Mucosa of stomach (tissue), 1 donor: ENCODE data around the gene EXOC3.

Experiments used
- H3K27me3 ChIP-seq: one replicate; pipeline ENCODE4 v1.7.0; 2013; ENCODE audit warnings: mild to moderate bottlenecking, low read length; ENCODE audit not compliant: control insufficient read depth, insufficient read depth
- H3K36me3 ChIP-seq: one replicate; pipeline ENCODE4 v1.7.0; 2013; ENCODE audit warnings: low read length; ENCODE audit not compliant: control insufficient read depth, insufficient read depth
- H3K4me1 ChIP-seq: one replicate; pipeline ENCODE4 v1.7.0; 2013; ENCODE audit warnings: mild to moderate bottlenecking, low read length; ENCODE audit not compliant: control insufficient read depth, insufficient read depth
- H3K4me3 ChIP-seq: one replicate; pipeline ENCODE4 v1.7.0; 2013; ENCODE audit warnings: low read length
- H3K9ac ChIP-seq: one replicate; pipeline ENCODE4 v1.7.0; 2013; ENCODE audit warnings: mild to moderate bottlenecking, low read length, moderate library complexity
- H3K9me3 ChIP-seq: one replicate; pipeline ENCODE4 v1.7.0; 2013; ENCODE audit warnings: mild to moderate bottlenecking, low read length, moderate library complexity; ENCODE audit not compliant: control insufficient read depth
- donor health status: Pancreatic carcinoma.

The EXOC3 gene

DNA sequence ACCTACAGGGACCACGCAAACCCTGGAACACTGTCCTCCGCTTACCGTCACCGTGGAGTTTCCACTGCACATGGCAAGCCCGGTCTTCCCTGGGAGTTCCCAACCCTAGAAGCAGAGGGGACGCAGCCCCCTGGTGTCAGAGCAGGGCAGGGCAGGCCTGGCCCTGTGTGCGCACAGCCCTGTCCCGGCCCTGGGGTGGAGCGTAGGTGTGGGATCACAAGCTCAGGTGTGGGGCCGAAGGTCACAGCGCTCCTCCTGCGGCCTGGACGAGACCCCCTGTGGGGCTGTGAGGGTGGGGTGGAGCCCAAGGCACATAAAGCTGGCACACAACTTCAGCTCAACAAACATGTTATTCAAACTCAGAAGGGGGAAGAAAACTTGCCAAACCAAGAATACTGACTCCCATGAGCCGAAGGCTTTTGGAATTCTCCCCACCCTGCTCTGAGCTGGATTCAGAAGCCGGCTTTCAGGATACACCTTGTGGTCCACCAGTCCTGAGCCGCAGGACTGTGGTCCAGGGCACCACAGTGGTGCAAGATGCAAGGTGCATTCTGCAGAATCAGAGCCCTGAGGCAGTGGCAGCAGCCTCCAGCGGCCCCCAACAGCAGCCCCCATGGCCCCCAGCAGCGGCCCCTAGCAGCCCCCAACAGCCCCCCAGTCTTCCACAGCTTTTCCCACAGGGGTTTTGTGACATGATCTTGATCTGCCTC, 11.8 kb upstream of the EXOC3 start:
- Histone ChIP-seq H3K27me3 (no peaks in the 10 kb centered on the region), H3K4me3 (no peak overlapping the region), H3K9ac (no peak overlapping the region), H3K36me3 (no peaks in the 10 kb centered on the region), H3K4me1 (peaks cover 12% of the 10 kb centered on the region), H3K9me3 (no peaks in the 10 kb centered on the region)

DNA sequence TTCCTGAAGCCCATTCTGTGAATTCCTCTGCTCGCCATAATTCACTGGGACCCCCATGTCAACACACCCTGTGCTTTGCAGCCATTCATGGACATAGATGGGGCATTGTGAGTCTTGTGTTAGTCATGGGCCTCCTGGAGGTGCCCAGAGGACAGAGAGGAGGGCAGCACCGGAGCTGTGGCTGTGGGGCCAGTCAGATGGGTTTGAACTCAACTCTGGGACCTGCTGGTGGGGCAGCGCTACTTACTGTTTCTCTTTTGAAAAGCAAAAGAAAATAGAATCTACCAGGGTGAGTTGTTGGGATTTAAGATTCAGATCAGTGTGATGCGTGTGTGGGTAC, 11.3 kb upstream of the EXOC3 start:
- no peak overlapping the region for H3K9ac ChIP-seq
- no peaks in the 10 kb centered on the region for H3K27me3 ChIP-seq
- H3K36me3 ChIP-seq: no peaks in the 10 kb centered on the region
- H3K4me3 ChIP-seq: no peak overlapping the region
- H3K9me3 ChIP-seq: no peaks in the 10 kb centered on the region
- H3K4me1 ChIP-seq: peaks cover 12% of the 10 kb centered on the region

DNA sequence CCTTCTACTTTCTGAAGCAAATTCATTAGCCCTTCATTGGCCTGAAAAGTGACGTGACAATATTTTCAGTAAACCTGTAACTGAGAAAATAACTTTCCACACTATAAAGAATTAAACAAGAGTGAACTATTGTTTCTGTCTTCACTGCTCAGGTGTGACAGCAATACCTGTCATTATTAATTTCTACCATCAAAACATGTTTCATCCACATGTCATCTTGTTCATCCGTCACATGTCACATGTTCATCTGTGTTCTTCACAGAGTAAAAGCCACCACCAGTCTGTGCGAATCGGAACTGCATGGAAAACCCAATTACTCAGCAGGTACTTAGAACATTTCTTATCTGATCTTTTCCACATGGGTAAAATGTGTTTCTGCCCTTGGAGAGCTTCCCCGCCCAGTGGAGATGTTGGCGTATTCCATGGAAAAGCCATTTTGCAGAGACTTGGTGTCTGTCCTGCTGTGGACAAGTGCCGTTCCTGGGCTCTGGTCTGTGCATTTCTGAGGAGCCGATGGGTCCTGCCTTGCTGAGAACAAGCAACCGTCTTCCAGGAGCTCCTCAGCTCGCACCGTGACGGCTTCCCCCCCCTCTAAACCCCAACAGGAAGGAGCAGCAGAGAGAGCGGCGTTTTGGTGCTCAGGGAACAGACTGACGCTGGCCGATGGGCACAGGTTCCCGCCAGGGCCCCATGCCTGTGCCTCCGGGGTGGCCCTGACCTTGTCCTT, 10.6 kb upstream of the EXOC3 start:
- Histone ChIP-seq H3K4me3 (no peak overlapping the region), H3K9me3 (no peaks in the 10 kb centered on the region), H3K36me3 (no peaks in the 10 kb centered on the region), H3K9ac (no peak overlapping the region), H3K4me1 (peaks cover 12% of the 10 kb centered on the region), H3K27me3 (no peaks in the 10 kb centered on the region)

DNA sequence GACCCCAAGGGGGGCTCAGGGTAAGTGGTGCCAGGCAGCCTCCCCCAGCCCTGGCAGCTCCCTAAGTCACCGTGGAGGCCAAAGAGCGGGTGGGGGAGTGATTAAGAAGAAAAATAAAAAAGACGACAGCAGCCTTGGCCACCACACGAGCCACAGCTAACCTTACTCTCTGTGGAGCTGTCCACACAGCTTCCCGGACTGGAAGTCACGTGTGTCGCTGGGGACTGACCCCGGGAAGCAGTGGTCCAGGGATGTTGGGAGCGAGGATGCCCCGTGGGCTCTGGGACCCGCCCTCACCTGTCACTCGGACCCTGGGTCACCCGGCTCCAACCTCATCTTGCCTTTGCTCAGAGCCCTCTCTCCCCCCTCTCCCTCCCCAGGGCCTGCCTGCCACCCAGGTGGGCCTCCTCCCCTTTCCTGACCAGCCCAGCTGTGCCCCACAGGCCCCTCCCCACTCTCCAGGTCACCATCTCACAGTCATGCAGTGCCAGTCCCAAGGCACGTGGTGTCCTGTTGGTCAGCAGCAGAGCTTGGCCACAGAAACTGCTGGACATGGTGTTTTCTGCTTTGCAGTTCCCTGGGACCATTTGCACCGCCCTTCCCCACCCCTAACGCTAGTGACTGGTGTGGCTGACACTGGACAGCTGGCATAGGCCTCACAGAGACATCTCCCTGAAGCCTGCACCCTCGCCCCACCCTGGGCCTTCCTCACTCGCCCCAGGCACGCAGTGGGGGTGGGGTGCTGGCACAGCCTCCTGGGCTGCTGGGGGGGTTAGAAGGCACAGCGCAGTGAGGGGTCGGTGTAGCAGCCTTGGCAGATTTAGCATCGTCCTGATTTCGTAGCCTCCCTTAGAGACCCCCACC, 9.8 kb upstream of the EXOC3 start:
- H3K9me3 ChIP-seq: no peaks in the 10 kb centered on the region
- no peaks in the 10 kb centered on the region for H3K27me3 ChIP-seq
- no peak overlapping the region for H3K4me3 ChIP-seq
- H3K9ac ChIP-seq: no peak overlapping the region
- H3K36me3 ChIP-seq: no peaks in the 10 kb centered on the region
- peaks cover 12% of the 10 kb centered on the region for H3K4me1 ChIP-seq

DNA sequence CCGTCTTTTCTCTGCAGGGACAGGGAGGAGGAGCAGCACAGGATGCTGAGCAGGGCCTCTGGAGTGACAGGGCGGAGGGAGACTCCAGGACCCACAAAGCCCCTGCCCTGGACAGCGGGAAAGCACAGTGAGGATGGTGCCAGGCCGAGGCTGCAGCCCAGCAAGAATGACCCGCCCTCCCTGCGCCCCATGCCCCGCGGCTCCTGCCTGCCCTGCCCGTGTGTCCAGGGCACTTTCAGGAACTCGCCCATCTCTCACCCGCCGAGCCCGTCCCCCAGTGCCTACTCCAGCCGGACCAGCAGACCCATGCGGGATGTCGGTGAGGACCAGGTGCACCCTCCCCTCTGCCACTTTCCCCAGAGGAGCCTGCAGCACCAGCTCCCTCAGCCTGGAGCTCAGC, 9.1 kb upstream of the EXOC3 start:
- H3K4me1 ChIP-seq: peaks cover 12% of the 10 kb centered on the region
- no peaks in the 10 kb centered on the region for H3K27me3 ChIP-seq
- no peaks in the 10 kb centered on the region for H3K36me3 ChIP-seq
- no peaks in the 10 kb centered on the region for H3K9me3 ChIP-seq
- no peak overlapping the region for H3K4me3 ChIP-seq
- no peak overlapping the region for H3K9ac ChIP-seq

DNA sequence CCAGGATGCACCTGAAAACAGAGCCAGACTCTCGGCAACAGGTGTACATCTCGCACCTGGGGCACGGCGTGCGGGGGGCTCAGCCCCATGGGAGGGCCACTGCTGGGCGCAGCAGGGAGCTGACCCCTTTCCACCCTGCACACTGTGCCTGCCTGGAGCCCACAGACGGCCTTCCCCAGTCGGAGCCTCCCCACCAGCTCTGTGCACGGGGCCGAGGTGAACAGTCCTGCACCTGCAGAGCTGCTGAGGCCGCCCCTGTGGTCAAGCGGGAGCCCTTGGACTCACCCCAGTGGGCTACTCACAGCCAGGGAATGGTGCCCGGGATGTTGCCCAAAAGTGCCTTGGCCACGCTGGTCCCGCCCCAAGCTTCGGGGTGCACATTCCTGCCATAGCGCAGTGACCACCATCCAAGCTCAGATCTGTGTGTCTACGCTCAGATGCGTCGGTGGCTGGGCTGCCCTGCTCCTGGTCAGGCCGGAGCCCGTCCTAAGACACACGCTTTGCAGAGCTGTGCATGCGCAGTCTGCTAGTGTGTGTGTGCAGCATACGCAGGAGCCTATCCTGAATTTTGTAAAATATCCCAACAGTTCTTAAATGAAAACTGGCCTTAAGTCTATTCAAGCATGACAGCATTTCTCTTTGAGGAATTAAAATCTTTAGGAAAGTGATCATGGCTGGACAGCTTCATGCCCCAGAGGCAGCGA, 8.4 kb upstream of the EXOC3 start:
- no peaks in the 10 kb centered on the region for H3K36me3 ChIP-seq
- H3K4me1 ChIP-seq: peaks cover 12% of the 10 kb centered on the region
- H3K9me3 ChIP-seq: no peaks in the 10 kb centered on the region
- no peak overlapping the region for H3K9ac ChIP-seq
- H3K4me3 ChIP-seq: no peak overlapping the region
- no peaks in the 10 kb centered on the region for H3K27me3 ChIP-seq

DNA sequence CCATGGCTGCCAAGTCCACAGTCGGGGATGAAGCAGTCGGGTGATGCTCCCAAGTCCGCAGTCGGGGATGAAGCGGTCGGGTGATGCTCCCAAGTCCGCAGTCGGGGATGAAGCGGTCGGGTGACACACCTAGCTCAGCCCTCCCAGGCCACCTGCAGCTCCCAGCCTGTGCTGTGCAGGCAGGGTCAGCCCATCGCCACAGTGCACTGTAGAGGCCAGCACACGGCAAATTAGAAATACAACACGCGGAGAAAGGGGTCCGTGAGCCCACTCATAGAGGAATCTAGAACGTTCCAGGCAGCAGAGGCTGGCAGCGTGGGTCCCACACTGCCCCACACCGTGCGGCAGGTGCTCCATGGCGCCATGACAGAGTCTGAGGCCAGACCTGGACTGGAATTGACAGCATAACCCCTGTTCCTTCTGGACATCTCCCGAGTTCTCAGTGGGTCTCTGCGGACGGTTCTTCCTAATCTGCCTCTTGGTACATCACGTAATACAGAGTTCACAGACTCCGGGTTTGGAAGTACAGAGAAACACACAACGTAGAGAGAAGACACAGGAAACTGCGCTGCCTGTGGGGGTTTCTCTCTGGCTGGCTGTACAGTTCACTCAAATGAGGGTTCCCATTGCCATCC, 7.7 kb upstream of the EXOC3 start:
- Histone ChIP-seq H3K9me3 (no peaks in the 10 kb centered on the region), H3K4me3 (no peak overlapping the region), H3K4me1 (peaks cover 11% of the 10 kb centered on the region), H3K9ac (no peak overlapping the region), H3K36me3 (no peaks in the 10 kb centered on the region), H3K27me3 (no peaks in the 10 kb centered on the region)

DNA sequence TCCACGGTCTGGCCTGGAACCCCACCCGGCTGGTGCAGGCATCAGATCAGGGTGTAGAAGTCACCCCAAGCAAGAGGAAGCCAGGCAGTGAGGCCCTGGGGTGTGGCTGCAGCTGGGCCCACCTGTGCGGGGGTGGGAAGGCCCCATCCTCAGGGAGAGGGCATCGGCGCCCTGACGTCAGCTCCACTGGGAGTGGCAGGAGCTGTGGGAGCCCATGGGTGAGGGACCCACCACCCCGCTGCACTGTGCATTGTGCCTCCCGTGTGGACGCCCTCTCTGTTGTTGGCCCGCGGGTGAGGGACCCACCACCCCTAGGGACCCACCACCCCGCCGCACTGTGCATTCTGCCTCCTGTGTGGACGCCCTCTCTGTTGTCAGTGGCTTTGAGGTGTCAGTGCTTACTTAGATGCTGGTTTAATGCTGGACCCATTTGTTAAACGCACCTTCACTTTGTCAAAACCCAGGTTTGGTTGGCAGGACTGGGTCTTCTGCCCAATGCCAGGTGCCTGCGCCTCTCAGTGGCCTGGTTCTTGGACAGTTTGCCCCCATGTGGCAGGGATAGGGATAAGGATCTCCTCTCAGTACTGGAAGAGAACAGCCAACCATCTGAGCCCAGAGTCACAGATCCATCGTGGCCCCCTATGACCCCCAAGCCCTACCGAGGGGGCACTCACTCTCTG, 6.9 kb upstream of the EXOC3 start:
- H3K36me3 ChIP-seq: no peaks in the 10 kb centered on the region
- no peaks in the 10 kb centered on the region for H3K27me3 ChIP-seq
- no peaks in the 10 kb centered on the region for H3K9me3 ChIP-seq
- peaks cover 3% of the 10 kb centered on the region for H3K4me1 ChIP-seq
- H3K4me3 ChIP-seq: no peak overlapping the region
- no peak overlapping the region for H3K9ac ChIP-seq

DNA sequence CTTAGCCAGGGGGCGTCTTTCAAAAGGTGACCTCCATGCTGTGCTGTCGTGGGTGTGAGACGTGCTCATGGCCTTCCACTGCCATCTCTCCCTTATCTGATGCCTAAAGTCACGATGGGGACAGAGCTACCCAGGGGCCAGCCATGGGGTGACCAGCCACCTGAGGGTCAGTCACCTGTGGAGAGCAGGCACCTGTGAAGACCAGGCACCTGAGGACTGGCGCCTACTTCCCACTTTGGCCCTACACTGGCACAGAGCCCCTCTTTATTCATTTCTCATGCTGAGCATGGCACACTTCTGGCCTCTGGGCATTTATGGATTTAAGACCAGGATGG, 6.4 kb upstream of the EXOC3 start:
- Histone ChIP-seq H3K36me3 (no peaks in the 10 kb centered on the region), H3K9ac (no peak overlapping the region), H3K4me1 (no peaks in the 10 kb centered on the region), H3K4me3 (no peak overlapping the region), H3K9me3 (no peaks in the 10 kb centered on the region), H3K27me3 (no peaks in the 10 kb centered on the region)

DNA sequence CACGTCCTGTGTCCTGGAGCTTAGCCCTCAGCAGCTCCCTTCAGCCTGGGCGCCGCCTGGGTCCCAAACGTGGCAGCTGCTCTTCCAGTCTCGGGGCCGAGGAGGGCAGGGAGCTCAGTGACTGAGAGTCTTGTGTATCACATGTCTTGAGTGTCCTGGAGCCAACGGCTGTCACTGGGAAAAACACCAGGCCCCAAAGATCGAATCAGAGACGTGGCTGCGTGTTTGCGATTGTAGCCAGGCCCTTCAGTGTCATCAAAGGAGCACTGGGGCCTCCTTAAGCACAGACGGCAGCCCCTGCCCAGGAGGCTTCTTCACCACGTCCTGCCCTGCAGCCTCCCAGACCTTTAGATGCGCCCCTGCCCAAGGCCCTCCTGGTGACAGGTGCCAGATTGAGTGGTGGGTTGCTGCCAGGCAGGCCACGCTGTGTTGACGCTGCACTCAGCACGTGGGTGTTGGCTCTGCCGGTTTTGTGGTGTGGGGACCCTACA, 5.7 kb upstream of the EXOC3 start:
- H3K9me3 ChIP-seq: no peaks in the 10 kb centered on the region
- H3K9ac ChIP-seq: no peak overlapping the region
- H3K4me3 ChIP-seq: no peak overlapping the region
- no peaks in the 10 kb centered on the region for H3K27me3 ChIP-seq
- no peaks in the 10 kb centered on the region for H3K36me3 ChIP-seq
- peaks cover 4% of the 10 kb centered on the region for H3K4me1 ChIP-seq

DNA sequence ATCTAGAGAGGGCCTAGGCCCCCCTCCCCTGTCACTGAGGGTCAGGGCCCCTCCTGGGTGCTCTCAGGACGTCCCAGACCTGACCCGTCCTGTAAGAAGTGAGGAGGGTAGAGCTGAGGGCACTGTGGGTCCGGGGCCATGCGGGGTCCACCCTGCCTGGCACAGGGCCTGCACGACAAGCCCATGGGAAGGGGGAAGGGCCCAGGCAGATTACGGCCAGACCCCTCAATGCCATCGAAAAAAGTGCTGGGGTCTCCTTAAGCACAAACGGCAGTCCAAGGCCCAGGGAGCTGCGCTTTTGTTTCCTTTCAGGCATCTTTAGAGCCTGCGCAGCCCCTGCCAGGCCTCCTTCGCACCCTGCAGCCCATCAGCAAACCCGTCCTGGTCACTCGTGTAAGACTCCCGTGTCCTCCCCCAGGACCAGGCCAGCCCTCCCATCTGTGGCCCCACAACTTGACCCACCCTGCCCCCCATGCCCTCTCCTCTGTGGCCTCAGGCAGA, 4.4 kb upstream of the EXOC3 start:
- no peaks in the 10 kb centered on the region for H3K9me3 ChIP-seq
- no peaks in the 10 kb centered on the region for H3K27me3 ChIP-seq

More for the DNA sequence above, 4.4 kb upstream of the EXOC3 start:
- Histone ChIP-seq H3K4me3 (no peak overlapping the region), H3K36me3 (no peaks in the 10 kb centered on the region), H3K4me1 (peaks cover 8% of the 10 kb centered on the region), H3K9ac (no peak overlapping the region)
